ENCODE results near the gene TAF6. TPM values are rescaled to one million over a fixed set of nuclear protein-coding genes. Genes with fewer than 3 reads are reported as not detected.

TAF6 gene
- total and polyA plus RNA-seq, 9 of the 15 experiments (the other 6 are each of a cell fraction or from before 2014, with no cell fraction given) = 0.78 to 78.7 (median 21.3) TPM

DNA sequence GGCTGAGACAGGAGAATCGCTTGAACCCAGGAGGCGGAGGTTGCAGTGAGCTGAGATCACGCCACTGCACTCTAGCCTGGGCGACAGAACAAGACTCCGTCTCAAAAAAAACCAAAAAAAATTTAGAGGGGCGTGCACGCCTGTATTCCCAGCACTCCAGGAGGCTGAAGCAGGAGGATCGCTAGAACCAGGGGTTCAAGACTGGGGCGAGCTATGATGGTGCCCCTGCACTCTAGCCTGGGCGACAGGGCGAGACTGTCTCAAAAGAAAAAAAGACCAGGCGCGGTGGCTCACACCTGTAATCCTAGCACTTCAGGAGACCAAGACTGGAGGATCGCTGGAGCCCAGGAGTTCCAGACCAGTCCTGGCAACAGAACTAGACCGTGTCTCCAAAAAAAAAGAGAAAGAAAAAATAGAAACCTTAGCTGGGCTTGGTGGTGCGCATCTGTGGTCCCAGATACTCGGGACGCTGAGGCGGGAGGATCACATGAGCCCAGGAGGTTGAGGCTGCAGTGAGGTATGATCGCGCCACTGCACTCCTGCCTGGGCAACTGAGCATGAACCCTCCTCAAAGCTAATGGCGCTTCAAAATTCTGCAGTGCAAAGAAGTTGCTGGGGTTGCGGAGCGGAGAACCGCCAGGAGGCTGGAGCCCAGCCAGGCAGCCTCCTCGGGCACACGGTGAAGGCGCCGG, 7.2 kb upstream of the TAF6 start (continued):
- TF ChIP-seq, protein P1, sequence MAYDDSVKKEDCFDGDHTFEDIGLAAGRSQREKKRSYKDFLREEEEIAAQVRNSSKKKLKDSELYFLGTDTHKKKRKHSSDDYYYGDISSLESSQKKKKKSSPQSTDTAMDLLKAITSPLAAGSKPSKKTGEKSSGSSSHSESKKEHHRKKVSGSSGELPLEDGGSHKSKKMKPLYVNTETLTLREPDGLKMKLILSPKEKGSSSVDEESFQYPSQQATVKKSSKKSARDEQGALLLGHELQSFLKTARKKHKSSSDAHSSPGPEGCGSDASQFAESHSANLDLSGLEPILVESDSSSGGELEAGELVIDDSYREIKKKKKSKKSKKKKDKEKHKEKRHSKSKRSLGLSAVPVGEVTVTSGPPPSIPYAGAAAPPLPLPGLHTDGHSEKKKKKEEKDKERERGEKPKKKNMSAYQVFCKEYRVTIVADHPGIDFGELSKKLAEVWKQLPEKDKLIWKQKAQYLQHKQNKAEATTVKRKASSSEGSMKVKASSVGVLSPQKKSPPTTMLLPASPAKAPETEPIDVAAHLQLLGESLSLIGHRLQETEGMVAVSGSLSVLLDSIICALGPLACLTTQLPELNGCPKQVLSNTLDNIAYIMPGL (CRISPR knock-in tag; IDR thresholded peaks at IDR 0.05) = no peak
- TF ChIP-seq, protein P2, sequence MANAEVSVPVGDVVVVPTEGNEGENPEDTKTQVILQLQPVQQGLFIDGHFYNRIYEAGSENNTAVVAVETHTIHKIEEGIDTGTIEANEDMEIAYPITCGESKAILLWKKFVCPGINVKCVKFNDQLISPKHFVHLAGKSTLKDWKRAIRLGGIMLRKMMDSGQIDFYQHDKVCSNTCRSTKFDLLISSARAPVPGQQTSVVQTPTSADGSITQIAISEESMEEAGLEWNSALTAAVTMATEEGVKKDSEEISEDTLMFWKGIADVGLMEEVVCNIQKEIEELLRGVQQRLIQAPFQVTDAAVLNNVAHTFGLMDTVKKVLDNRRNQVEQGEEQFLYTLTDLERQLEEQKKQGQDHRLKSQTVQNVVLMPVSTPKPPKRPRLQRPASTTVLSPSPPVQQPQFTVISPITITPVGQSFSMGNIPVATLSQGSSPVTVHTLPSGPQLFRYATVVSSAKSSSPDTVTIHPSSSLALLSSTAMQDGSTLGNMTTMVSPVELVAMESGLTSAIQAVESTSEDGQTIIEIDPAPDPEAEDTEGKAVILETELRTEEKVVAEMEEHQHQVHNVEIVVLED (CRISPR knock-in tag; IDR thresholded peaks at IDR 0.05) = no peak
- TF ChIP-seq, protein P3, sequence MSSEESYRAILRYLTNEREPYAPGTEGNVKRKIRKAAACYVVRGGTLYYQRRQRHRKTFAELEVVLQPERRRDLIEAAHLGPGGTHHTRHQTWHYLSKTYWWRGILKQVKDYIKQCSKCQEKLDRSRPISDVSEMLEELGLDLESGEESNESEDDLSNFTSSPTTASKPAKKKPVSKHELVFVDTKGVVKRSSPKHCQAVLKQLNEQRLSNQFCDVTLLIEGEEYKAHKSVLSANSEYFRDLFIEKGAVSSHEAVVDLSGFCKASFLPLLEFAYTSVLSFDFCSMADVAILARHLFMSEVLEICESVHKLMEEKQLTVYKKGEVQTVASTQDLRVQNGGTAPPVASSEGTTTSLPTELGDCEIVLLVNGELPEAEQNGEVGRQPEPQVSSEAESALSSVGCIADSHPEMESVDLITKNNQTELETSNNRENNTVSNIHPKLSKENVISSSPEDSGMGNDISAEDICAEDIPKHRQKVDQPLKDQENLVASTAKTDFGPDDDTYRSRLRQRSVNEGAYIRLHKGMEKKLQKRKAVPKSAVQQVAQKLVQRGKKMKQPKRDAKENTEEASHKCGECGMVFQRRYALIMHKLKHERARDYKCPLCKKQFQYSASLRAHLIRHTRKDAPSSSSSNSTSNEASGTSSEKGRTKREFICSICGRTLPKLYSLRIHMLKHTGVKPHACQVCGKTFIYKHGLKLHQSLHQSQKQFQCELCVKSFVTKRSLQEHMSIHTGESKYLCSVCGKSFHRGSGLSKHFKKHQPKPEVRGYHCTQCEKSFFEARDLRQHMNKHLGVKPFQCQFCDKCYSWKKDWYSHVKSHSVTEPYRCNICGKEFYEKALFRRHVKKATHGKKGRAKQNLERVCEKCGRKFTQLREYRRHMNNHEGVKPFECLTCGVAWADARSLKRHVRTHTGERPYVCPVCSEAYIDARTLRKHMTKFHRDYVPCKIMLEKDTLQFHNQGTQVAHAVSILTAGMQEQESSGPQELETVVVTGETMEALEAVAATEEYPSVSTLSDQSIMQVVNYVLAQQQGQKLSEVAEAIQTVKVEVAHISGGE (CRISPR knock-in tag; IDR thresholded peaks at IDR 0.05) = peak in 1 of 3 experiments; percentile 33; a peak in 1 of 6 replicates
- TF ChIP-seq XRCC3 (IDR thresholded peaks at IDR 0.05) = no peak
- no peak for TF ChIP-seq RFX5 (IDR thresholded peaks at IDR 0.05; ENCODE audit: low read depth, low read length)
- no peak for TF ChIP-seq CBFA2T2 (conservative IDR thresholded peaks at IDR 0.05)
- TF ChIP-seq ELF2 (CRISPR knock-in tag; IDR thresholded peaks at IDR 0.05) = no peak
- TF ChIP-seq, protein P4, sequence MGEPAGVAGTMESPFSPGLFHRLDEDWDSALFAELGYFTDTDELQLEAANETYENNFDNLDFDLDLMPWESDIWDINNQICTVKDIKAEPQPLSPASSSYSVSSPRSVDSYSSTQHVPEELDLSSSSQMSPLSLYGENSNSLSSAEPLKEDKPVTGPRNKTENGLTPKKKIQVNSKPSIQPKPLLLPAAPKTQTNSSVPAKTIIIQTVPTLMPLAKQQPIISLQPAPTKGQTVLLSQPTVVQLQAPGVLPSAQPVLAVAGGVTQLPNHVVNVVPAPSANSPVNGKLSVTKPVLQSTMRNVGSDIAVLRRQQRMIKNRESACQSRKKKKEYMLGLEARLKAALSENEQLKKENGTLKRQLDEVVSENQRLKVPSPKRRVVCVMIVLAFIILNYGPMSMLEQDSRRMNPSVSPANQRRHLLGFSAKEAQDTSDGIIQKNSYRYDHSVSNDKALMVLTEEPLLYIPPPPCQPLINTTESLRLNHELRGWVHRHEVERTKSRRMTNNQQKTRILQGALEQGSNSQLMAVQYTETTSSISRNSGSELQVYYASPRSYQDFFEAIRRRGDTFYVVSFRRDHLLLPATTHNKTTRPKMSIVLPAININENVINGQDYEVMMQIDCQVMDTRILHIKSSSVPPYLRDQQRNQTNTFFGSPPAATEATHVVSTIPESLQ (CRISPR knock-in tag; IDR thresholded peaks at IDR 0.05) = no peak
- TF ChIP-seq SMAD3 (CRISPR knock-in tag; conservative IDR thresholded peaks at IDR 0.05) = no peak
- no peak for TF ChIP-seq ZBTB17 (CRISPR knock-in tag; IDR thresholded peaks at IDR 0.05)
- no peak for TF ChIP-seq TSC22D4 (tag; IDR thresholded peaks at IDR 0.05)
- 0 out of 4 replicates have a peak, but pooled peaks have one; percentile 22 to 52 for TF ChIP-seq TBL1XR1 (IDR thresholded peaks at IDR 0.05; ENCODE audit: low read length in 2 of 2)
- no peak for TF ChIP-seq PTBP1 (IDR thresholded peaks at IDR 0.05; ENCODE audit: low read depth, low read length)
- no peak for TF ChIP-seq ZKSCAN8 (CRISPR knock-in tag; IDR thresholded peaks at IDR 0.05)
- TF ChIP-seq ZNF561 (CRISPR knock-in tag; conservative IDR thresholded peaks at IDR 0.05) = no peak
- TF ChIP-seq, protein P5, sequence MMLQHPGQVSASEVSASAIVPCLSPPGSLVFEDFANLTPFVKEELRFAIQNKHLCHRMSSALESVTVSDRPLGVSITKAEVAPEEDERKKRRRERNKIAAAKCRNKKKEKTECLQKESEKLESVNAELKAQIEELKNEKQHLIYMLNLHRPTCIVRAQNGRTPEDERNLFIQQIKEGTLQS (IDR thresholded peaks at IDR 0.05) = no peak
- TF ChIP-seq, protein P5 (CRISPR knock-in tag; conservative IDR thresholded peaks at IDR 0.05) = no peak; the same call in 1 of the 2 replicates
- no peak for TF ChIP-seq ASH1L (IDR thresholded peaks at IDR 0.05; ENCODE audit: borderline replicate concordance, low read depth, partially characterized antibody)

All from K562 (cell line).